A549 (cell line): ENCODE measurements around the gene SLC2A1. TPM values are rescaled to one million over a fixed set of nuclear protein-coding genes. Genes with fewer than 3 reads are reported as not detected.

ENCODE experiments used
- ATAC-seq, 2 experiments: fragments of 200-7000 bp in 1 of 2; fragments of >200 bp in 1 of 2; cut with Nextera tagmentation in 1 of 2; cut with Tn5 transposase in 1 of 2; 3 replicates each; pipeline versions ENCODE4 v1.8.0 to v1.9.1; 2018 to 2020; ENCODE audit warnings: mild to moderate bottlenecking in 1 of 2, moderate library complexity in 1 of 2
- CTCF ChIA-PET: fragments of 300-600 bp; sonication (Branson Sonifier 250); formaldehyde crosslinking; extraction: SDS; loops from one replicate; lab custom pipeline; 2021; ENCODE audit warnings: antibody characterized with exemption, inconsistent platforms; lab: Yijun Ruan, JAX
- POLR2A ChIA-PET: fragments of 350-600 bp; formaldehyde crosslinking; extraction: SDS; loops from one replicate; lab custom pipeline; 2021; ENCODE audit warnings: antibody characterized with exemption, inconsistent platforms; lab: Yijun Ruan, JAX
- DNase-seq, 2 experiments: peaks; one replicate each; pipeline versions ENCODE4 v3.0.0 to v3.0.0-alpha.2; 2011 to 2016; ENCODE audit warnings: low read depth in 1 of 2, low spot score in 1 of 2
- FAIRE-seq: peaks from 2 replicates; lab custom pipeline; 2011; peaks lifted over from hg19 to GRCh38; lab: Jason Lieb, UNC
- H3K27ac ChIP-seq, 2 experiments: fragments of >200 bp; sonication (Bioruptor Twin); formaldehyde crosslinking; 3 replicates each; pipeline ENCODE4 v1.5.1; 2016 to 2017
- H3K4me1 ChIP-seq: fragments of >200 bp; sonication (Bioruptor Twin); formaldehyde crosslinking; 3 replicates; pipeline ENCODE4 v1.6.1; 2016
- H3K4me2 ChIP-seq: fragments of >200 bp; sonication (Bioruptor Twin); formaldehyde crosslinking; 3 replicates; pipeline ENCODE4 v1.6.1; 2016
- H3K4me3 ChIP-seq: fragments of >200 bp; sonication (Bioruptor Twin); formaldehyde crosslinking; 3 replicates; pipeline ENCODE4 v1.5.1; 2016
- H3K9me3 ChIP-seq: fragments of >200 bp; sonication (Bioruptor Twin); formaldehyde crosslinking; 3 replicates; pipeline ENCODE4 v1.6.1; 2016
- CEBPB ChIP-seq, 2 experiments: fragments of >200 bp in 1 of 2; sonication (Bioruptor Twin) in 1 of 2; formaldehyde crosslinking in 1 of 2; IDR thresholded peaks; 2 replicates each; pipeline ENCODE4 v1.6.1; 2012 to 2016
- CHD4 ChIP-seq: fragments of 200-600 bp; sonication (generic); IDR thresholded peaks from 2 replicates; pipeline ENCODE4 v1.6.1; 2016; ENCODE audit warnings: antibody characterized with exemption, mild to moderate bottlenecking, borderline replicate concordance
- FOSL2 ChIP-seq, 2 experiments: fragments of 450-650 bp in 1 of 2; fragments of >200 bp in 1 of 2; sonication (Bioruptor Twin) in 1 of 2; formaldehyde crosslinking; IDR thresholded peaks; 2 replicates each; pipeline versions ENCODE4 v1.5.0 to v1.6.1; 2016 to 2020; ENCODE audit warnings: mild to moderate bottlenecking in 1 of 2, moderate library complexity in 1 of 2
- HDAC2 ChIP-seq: fragments of 200-600 bp; sonication (generic); IDR thresholded peaks from 2 replicates; pipeline ENCODE4 v1.6.1; 2016
- HES2 ChIP-seq: fragments of >200 bp; sonication (Bioruptor Twin); formaldehyde crosslinking; IDR thresholded peaks from 2 replicates; pipeline ENCODE4 v1.6.1; 2016
- HOXB5 ChIP-seq: fragments of 250-450 bp; sonication (Bioruptor Pico); IDR thresholded peaks from 2 replicates; pipeline ENCODE4 v1.5.0; 2020; ENCODE audit warnings: mild to moderate bottlenecking, moderate library complexity
- JUN ChIP-seq, 2 experiments: fragments of >200 bp; sonication (Bioruptor Twin); formaldehyde crosslinking; IDR thresholded peaks; 2 replicates in 1 of 2; 3 replicates in 1 of 2; pipeline ENCODE4 v1.6.1; 2016 to 2017
- JUNB ChIP-seq: fragments of >200 bp; sonication (Bioruptor Twin); formaldehyde crosslinking; IDR thresholded peaks from 2 replicates; pipeline ENCODE4 v1.6.1; 2016
- MAFK ChIP-seq: fragments of 450-650 bp; IDR thresholded peaks from 2 replicates; pipeline ENCODE4 v1.6.1; 2014; ENCODE audit not compliant: partially characterized antibody
- MAX ChIP-seq: IDR thresholded peaks from 2 replicates; pipeline ENCODE4 v1.6.1; 2012
- MAZ ChIP-seq: fragments of 150-350 bp; IDR thresholded peaks from 2 replicates; pipeline ENCODE4 v1.6.1; 2014; ENCODE audit warnings: antibody characterized with exemption, low read depth, low read length, borderline replicate concordance
- NR3C1 ChIP-seq: fragments of >200 bp; sonication (Bioruptor Twin); formaldehyde crosslinking; IDR thresholded peaks from 3 replicates; pipeline ENCODE4 v1.6.1; 2017
- PHF8 ChIP-seq: fragments of 200-600 bp; sonication (generic); IDR thresholded peaks from 2 replicates; pipeline ENCODE4 v1.6.1; 2016; ENCODE audit warnings: low read depth, mild to moderate bottlenecking, antibody characterized with exemption, moderate library complexity, borderline replicate concordance
- RFX5 ChIP-seq: fragments of 450-650 bp; IDR thresholded peaks from 2 replicates; pipeline ENCODE4 v1.7.1; 2014; ENCODE audit warnings: antibody characterized with exemption, mild to moderate bottlenecking, moderate library complexity
- SMC3 ChIP-seq: fragments of >200 bp; sonication (Bioruptor Twin); formaldehyde crosslinking; IDR thresholded peaks from 3 replicates; pipeline ENCODE4 v1.6.1; 2018; ENCODE audit warnings: inconsistent platforms
- TFCP2L1 ChIP-seq: fragments of 250-450 bp; sonication (Bioruptor Pico); IDR thresholded peaks from 2 replicates; pipeline ENCODE4 v1.5.0; 2021; ENCODE audit warnings: mild to moderate bottlenecking
- ZC3H11A ChIP-seq: fragments of 450-650 bp; IDR thresholded peaks from 2 replicates; pipeline ENCODE4 v1.6.1; 2014; ENCODE audit warnings: antibody characterized with exemption, mild to moderate bottlenecking
- ZNF302 ChIP-seq: fragments of 250-450 bp; sonication (Bioruptor Pico); IDR thresholded peaks from 2 replicates; pipeline ENCODE4 v1.9.0; 2021; ENCODE audit warnings: inconsistent platforms, mild to moderate bottlenecking, moderate library complexity
- WGBS: methylation state at CpG from one replicate; pipeline ENCODE4 v1.1.6; 2017; ENCODE audit errors: missing lambda C conversion rate; 5-methylcytosine and 5-hydroxymethylcytosine counted together
- polyA plus RNA-seq, 4 experiments: library from polyadenylated mRNA; depleted of rRNA in 3 of 4; stranded (reverse); fragments of >200 nt; fragmentation: RNase III in 1 of 4; extraction: RNeasy Plus Mini Kit Qiagen cat#74134 plus additional on column Dnase treatment in 1 of 4; gene quantifications; 2 replicates in 3 of 4; 3 replicates in 1 of 4; pipeline ENCODE4 v1.2.3, GENCODE V29; 2011 to 2017
- TF ChIP-seq, protein P1 (sequence below): fragments of 250-450 bp; sonication (Bioruptor Pico); IDR thresholded peaks from 2 replicates; pipeline ENCODE4 v1.5.0; 2020; ENCODE audit warnings: low read depth, mild to moderate bottlenecking, moderate library complexity
- TF ChIP-seq, protein P2 (sequence below): IDR thresholded peaks from 2 replicates; pipeline ENCODE4 v1.6.1; 2012
- TF ChIP-seq, protein P3 (sequence below): fragments of >200 bp; sonication (Bioruptor Twin); formaldehyde crosslinking; IDR thresholded peaks from 3 replicates; pipeline ENCODE4 v1.6.1; 2016
- TF ChIP-seq, protein P4 (sequence below): IDR thresholded peaks from 2 replicates; pipeline ENCODE4 v1.6.1; 2012; ENCODE audit warnings: low read depth, borderline replicate concordance

The SLC2A1 gene
- polyA plus RNA-seq, 2 of the 4 experiments (the other 2 are of a cell fraction), result 106 to 124 TPM

DNA sequence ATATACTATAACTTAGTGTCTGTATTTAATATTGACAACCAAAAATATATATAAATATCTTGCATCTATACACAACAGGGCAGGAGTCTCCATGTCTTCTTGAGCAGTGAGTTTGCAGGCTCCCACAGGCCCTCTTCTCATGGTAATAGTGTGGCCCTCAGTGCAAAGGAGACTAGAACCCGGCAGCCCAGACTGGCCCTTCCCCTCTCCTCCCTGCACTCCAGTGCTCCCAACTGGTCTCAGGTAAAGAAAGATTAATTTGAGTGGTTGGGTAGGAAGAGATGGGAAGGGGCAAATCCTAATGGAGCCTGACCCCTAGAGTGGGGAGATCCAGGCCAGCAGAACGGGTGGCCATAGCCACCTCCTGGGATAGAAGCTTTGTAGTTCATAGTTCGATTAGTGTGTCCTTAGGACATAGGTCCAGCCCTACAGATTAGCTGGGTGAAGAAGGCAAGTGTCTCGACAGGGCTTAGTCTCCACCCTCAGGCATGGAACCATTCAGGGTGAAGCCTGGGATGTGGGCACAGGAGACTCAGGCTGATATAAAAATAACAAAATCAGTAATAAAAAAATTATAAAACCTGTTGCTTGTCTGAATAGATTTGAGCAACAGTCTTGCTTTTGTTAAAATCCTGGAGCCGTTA lies 32.3 kb downstream of the SLC2A1 start:
- Histone ChIP-seq H3K4me1 (peaks cover 43% of the 10 kb centered on the region), H3K9me3 (no peaks in the 10 kb centered on the region), H3K27ac (peak overlapping the region; percentile 22 to 99; a peak in 3 of 6 replicates), H3K4me2 (no peak overlapping the region), H3K4me3 (no peak overlapping the region)
- CTCF ChIA-PET, result interaction anchor here (5.1 to 8.9 kb wide), 2 partner anchors 11 to 148 kb away, joined by 40 to 103 read pairs; no protein-coding TSS in a partner anchor
- 83% methylated on average over 5 of the region's 5 CpGs for WGBS
- FAIRE-seq (no peak), ATAC-seq (no peak), DNase-seq (no peak)
- TF ChIP-seq SMC3 (no peak), JUN (IDR thresholded peaks at IDR 0.05) (no peak), CHD4 (no peak), NR3C1 (no peak), ZC3H11A (no peak)
- TF ChIP-seq, protein P1, sequence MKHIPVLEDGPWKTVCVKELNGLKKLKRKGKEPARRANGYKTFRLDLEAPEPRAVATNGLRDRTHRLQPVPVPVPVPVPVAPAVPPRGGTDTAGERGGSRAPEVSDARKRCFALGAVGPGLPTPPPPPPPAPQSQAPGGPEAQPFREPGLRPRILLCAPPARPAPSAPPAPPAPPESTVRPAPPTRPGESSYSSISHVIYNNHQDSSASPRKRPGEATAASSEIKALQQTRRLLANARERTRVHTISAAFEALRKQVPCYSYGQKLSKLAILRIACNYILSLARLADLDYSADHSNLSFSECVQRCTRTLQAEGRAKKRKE (CRISPR knock-in tag), result no peak
- POLR2A ChIA-PET, result no interaction called here

DNA sequence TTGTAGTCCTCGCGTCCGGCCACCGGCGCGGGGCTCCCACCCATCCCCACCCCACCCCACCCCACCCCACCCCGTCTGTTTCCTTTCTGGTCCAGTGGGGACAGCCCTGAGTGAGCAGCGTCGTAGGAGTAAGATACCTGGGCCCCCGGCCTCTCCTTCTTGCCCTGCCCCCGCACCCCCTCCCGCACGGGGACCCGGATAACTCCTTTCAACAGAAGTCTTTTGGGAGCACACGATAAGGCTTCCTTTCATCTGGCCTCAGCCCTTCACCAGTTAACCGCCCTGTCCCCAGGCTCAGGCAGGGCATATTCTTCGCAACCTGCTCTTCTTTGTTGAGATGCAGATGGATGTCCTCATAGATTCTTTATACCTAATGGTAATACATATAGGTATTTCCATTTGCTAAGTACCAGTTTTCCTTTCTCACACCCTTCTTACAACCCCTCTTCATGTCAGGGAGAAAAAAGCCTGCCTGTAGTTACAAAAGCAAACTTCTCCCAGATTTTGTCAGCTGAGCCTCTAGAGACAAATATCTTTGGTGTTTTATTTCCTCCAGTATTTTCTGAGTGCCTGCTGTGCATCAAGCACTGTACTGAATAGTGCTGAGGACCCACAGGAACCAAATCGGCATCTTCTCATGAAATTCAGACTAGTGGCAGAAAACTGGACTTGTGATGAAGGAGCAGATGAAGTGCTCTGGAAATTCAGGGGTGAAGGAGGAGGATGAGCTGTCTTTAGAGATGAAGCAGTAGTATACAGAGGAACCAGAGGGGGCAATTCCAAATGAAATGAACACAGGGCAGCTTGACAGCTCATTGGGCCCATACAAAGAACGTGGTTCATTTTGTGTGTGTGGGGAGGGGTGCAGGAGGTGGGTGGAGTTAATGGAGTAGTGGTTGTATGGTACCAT lies 33.6 kb downstream of the SLC2A1 start:
- ChIA-PET POLR2A (interaction anchor here (0.7 to 1.7 kb wide), 8 partner anchors 11 to 137 kb away, joined by 3 to 7 read pairs (median 4); no protein-coding TSS in a partner anchor), CTCF (interaction anchor here (0.6 to 8.9 kb wide), 6 partner anchors 11 to 149 kb away, joined by 3 to 103 read pairs (median 22); no protein-coding TSS in a partner anchor)
- no peak for DNase-seq
- H3K4me2 ChIP-seq, result peak overlapping the region; percentile 64
- H3K4me3 ChIP-seq, result peak overlapping the region; percentile 54
- no peak for TF ChIP-seq CEBPB (IDR thresholded peaks at IDR 0.05)
- TF ChIP-seq HOXB5 (CRISPR knock-in tag), result no peak
- peak in 1 of 2 experiments; percentile 9; a peak in 3 of 5 replicates for TF ChIP-seq JUN (IDR thresholded peaks at IDR 0.05)
- TF ChIP-seq ZNF302 (CRISPR knock-in tag), result no peak
- TF ChIP-seq JUNB, result no peak
- no peak for TF ChIP-seq HDAC2
- TF ChIP-seq, protein P2, sequence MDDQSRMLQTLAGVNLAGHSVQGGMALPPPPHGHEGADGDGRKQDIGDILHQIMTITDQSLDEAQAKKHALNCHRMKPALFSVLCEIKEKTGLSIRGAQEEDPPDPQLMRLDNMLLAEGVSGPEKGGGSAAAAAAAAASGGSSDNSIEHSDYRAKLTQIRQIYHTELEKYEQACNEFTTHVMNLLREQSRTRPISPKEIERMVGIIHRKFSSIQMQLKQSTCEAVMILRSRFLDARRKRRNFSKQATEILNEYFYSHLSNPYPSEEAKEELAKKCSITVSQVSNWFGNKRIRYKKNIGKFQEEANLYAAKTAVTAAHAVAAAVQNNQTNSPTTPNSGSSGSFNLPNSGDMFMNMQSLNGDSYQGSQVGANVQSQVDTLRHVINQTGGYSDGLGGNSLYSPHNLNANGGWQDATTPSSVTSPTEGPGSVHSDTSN, result no peak
- H3K27ac ChIP-seq, result peak overlapping the region; percentile 93 to 99
- FAIRE-seq, result no peak
- H3K9me3 ChIP-seq, result no peaks in the 10 kb centered on the region
- H3K4me1 ChIP-seq, result peaks cover 40% of the 10 kb centered on the region
- ATAC-seq, result peak in 1 of 2 experiments; percentile 17; a peak in 2 of 6 replicates
- 46% methylated on average over 4 of the region's 19 CpGs for WGBS

DNA sequence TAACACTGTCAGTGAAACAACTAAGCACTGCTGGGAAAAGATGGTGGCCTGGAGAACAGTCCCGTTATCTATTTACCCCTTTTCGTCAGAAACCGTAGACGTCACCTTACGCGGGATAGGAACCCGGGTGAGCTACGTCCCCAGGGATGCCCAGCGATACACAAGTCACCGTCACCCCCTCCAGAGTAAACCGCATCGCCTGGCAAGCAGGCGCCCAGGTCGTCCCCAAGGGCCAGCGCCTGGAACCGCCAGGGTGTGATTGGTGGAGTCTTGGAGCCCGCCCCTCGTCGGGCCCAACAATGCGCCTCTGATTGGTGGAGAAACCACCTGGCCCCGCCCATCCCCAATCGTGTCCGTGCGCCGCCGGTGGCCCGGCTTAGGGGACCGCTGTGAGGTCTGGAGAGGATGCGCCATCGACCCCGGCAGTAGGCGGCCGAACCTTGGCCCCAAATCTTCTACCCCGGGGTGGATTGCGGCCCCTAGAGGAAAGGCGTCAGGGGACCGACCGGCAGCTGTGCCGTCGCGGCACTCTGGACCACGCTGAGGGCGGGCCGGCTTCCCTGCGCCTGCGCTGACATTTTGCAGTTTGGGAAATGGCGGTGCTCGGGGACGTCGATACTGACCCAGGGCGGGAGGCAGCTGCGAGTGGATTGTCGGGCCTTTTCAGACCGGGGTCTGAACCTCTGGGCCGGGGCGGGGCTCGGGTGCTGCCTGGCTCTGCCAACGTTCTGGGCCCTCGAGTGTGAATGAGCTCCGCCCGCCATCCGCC lies 34.4 kb downstream of the SLC2A1 start:
- H3K9me3 ChIP-seq, result no peaks in the 10 kb centered on the region
- ChIA-PET CTCF (interaction anchor here (1.3 to 8.9 kb wide), 7 partner anchors 10 to 150 kb away, joined by 3 to 103 read pairs (median 11); no protein-coding TSS in a partner anchor), POLR2A (interaction anchor here (0.7 to 1.7 kb wide), 9 partner anchors 12 to 158 kb away, joined by 3 to 7 read pairs (median 4); partner anchors contain the start of genes C1orf50 and P3H1)
- ATAC-seq, result peak; percentile 87 to 93
- DNase-seq, result peak; percentile 78 to 91
- H3K4me1 ChIP-seq, result peaks cover 40% of the 10 kb centered on the region
- H3K27ac ChIP-seq, result peak overlapping the region; percentile 93 to 99
- no peak for FAIRE-seq
- peak overlapping the region; percentile 54 for H3K4me3 ChIP-seq
- 0% methylated on average over 16 of the region's 62 CpGs for WGBS
- peak overlapping the region; percentile 64 for H3K4me2 ChIP-seq
- TF ChIP-seq PHF8, result peak; percentile 78; the same call in 1 of the 2 replicates
- no peak for TF ChIP-seq MAFK
- peak; percentile 69; the same call in 1 of the 2 replicates for TF ChIP-seq MAX
- TF ChIP-seq, protein P3, sequence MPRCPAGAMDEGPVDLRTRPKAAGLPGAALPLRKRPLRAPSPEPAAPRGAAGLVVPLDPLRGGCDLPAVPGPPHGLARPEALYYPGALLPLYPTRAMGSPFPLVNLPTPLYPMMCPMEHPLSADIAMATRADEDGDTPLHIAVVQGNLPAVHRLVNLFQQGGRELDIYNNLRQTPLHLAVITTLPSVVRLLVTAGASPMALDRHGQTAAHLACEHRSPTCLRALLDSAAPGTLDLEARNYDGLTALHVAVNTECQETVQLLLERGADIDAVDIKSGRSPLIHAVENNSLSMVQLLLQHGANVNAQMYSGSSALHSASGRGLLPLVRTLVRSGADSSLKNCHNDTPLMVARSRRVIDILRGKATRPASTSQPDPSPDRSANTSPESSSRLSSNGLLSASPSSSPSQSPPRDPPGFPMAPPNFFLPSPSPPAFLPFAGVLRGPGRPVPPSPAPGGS, result peak; percentile 78; the same call in 1 of the 3 replicates
- TF ChIP-seq, protein P4, sequence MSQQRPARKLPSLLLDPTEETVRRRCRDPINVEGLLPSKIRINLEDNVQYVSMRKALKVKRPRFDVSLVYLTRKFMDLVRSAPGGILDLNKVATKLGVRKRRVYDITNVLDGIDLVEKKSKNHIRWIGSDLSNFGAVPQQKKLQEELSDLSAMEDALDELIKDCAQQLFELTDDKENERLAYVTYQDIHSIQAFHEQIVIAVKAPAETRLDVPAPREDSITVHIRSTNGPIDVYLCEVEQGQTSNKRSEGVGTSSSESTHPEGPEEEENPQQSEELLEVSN, result peak; percentile 86
- no peak for TF ChIP-seq MAZ
- no peak for TF ChIP-seq FOSL2 (IDR thresholded peaks at IDR 0.05)
- no peak for TF ChIP-seq FOSL2 (CRISPR knock-in tag; IDR thresholded peaks at IDR 0.05)
- 0 out of 3 replicates have a peak, but pooled peaks have one; percentile 3 for TF ChIP-seq SMC3
- 0 out of 2 replicates have a peak, but pooled peaks have one; percentile 18 for TF ChIP-seq RFX5
- no peak for TF ChIP-seq HES2
- peak; percentile 90 for TF ChIP-seq TFCP2L1 (CRISPR knock-in tag)
